Thyroid gland (tissue), 4 donors: ENCODE measurements around the gene RPP30. TPM values are rescaled to one million over a fixed set of nuclear protein-coding genes. Genes with fewer than 3 reads are reported as not detected.
A peak's percentile ranks its signal among the peaks of the same experiment; 100 is the strongest.
"Not testable (repeated sequence)": the region's sequence is repeated elsewhere in the genome, so short reads cannot be mapped to it uniquely, and the experiment has no call there.

Experiments used
- DNase-seq, 2 donors: peaks; one replicate each; pipeline ENCODE4 v3.0.0-alpha.2; 2019
- H3K27ac ChIP-seq, 3 donors: fragments of 200-600 bp; sonication (generic); 1 replicate in 2 of 3; 2 replicates in 1 of 3; pipeline ENCODE4 v1.5.1; 2016 to 2019; ENCODE audit warnings: mild to moderate bottlenecking in 1 of 3, moderate library complexity in 1 of 3
- H3K27me3 ChIP-seq: fragments of 200-600 bp; sonication (generic); one replicate; pipeline ENCODE4 v1.5.1; 2019
- H3K36me3 ChIP-seq, 2 donors: fragments of 200-600 bp; sonication (generic); one replicate each; pipeline ENCODE4 v1.5.1; 2016 to 2019
- H3K4me1 ChIP-seq, 2 donors: fragments of 200-600 bp; sonication (generic); one replicate each; pipeline ENCODE4 v1.5.1; 2017 to 2019
- H3K4me3 ChIP-seq, 3 donors: fragments of 200-600 bp; sonication (generic); replicated peaks in 1 of 3; 1 replicate in 2 of 3; 2 replicates in 1 of 3; pipeline ENCODE4 v1.5.1; 2016; ENCODE audit warnings: mild to moderate bottlenecking in 1 of 3
- H3K9me3 ChIP-seq: fragments of 200-600 bp; sonication (generic); one replicate; pipeline ENCODE4 v1.5.1; 2017
- CTCF ChIP-seq, 6 experiments: fragments of 200-600 bp in 3 of 6; fragments of 450-650 bp in 3 of 6; sonication (generic) in 3 of 6; IDR thresholded peaks; one replicate each; pipeline ENCODE4 v1.5.1; 2016 to 2019; ENCODE audit warnings: antibody characterized with exemption in 6 of 6, mild to moderate bottlenecking in 2 of 6, inconsistent platforms in 1 of 6, moderate library complexity in 1 of 6
- POLR2A ChIP-seq, 2 donors: fragments of 450-650 bp; IDR thresholded peaks; one replicate each; pipeline ENCODE4 v1.6.1; 2017; ENCODE audit warnings: antibody characterized with exemption in 2 of 2, mild to moderate bottlenecking in 2 of 2, moderate library complexity in 1 of 2
- WGBS, 2 donors: methylation state at CpG; one replicate each; pipeline ENCODE4 v1.1.5; 2017; 5-methylcytosine and 5-hydroxymethylcytosine counted together
- intact Hi-C: fragments of 100-400 bp; cut with DNase I; formaldehyde crosslinking; loops from one replicate; pipeline ENCODE4 v1.15.1; 2023
- total RNA-seq, 4 donors: library from RNA; depleted of rRNA; stranded (reverse); fragments of >200 nt; gene quantifications; one replicate each; pipeline ENCODE4 v1.2.3, GENCODE V29; 2016

RPP30 gene
- total RNA-seq, 4 donors from 2014 or later, result 20.4 to 62.6 (median 36.3) TPM

DNA sequence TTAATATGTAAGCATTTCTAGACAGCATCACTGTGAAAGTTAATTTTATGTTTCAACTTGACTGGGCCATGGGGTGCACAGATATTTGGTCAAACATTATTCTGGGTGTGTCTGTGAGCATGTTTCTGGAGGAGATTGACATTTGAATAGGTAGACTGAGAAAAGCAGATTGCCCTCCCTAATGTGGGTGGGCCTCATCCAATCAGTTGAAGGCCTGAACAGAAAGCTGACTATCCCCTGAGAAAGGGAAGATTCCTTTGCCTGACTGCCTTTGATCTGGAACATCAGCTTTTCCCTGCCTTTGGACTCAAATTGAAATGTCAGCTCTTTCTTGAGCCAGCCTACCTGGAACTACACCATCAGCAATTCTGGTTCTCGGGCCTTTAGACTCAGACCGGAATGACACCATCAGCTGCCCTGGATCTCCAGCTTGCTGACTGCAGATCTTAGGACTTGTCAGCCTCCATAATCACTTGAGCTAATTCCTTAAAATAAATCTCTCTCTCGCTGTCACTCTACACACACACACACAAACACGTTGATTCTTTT, 5.7 kb upstream of the RPP30 start:
- 88 to 91% methylated on average over 4 of the region's 4 CpGs for WGBS, 2 donors
- Histone ChIP-seq H3K4me1 (no peaks in the 10 kb centered on the region), H3K9me3 (no peaks in the 10 kb centered on the region), H3K4me3 (no peak overlapping the region), H3K27ac (no peak overlapping the region), H3K36me3 (no peaks in the 10 kb centered on the region), H3K27me3 (no peaks in the 10 kb centered on the region)
- no peak for TF ChIP-seq CTCF (IDR thresholded peaks at IDR 0.05)
- no peak for TF ChIP-seq POLR2A (IDR thresholded peaks at IDR 0.05)
- no peak for DNase-seq
- intact Hi-C loops, result loop anchor here (10.0 kb wide), 1 partner anchor 111 kb away; no protein-coding TSS in a partner anchor

DNA sequence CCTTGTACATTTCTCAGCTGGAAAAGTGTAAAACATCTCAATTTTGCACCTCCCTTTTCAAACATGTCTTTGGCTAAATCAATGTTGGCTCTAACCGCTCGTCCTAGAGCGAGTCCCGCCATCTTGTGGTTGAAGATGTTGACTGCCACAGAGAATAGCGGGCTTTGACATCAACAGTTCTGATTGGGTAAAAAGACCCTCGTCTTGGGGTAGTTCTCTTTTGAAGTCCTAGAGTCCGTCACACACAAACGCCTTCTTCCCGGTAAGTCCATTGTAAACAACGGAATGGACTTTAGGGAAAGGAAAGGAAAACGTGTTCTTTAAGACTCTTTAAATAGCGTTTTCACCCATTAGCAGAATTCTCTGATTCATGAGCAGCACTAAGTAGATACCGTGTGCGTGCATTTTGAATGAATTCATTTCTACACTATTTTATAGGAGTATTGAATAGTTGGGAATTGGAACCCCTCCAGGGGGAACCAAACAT, 452 bp upstream of the RPP30 start:
- H3K27ac ChIP-seq, result peak overlapping the region in 2 of 3 donors; percentile 52
- peak; percentile 14 to 20 for DNase-seq
- H3K27me3 ChIP-seq, result no peaks in the 10 kb centered on the region
- H3K4me3 ChIP-seq, result peak overlapping the region; percentile 51 to 88 (median 69)
- intact Hi-C loops, result no loop called here
- 1 to 2% methylated on average over 14 of the region's 14 CpGs for WGBS, 2 donors
- peaks cover 7 to 8% of the 10 kb centered on the region in 2 donors for H3K4me1 ChIP-seq
- TF ChIP-seq POLR2A (IDR thresholded peaks at IDR 0.05) (no peak), CTCF (IDR thresholded peaks at IDR 0.05) (peak in 3 of 6 experiments; percentile 27 to 40 (median 39))
- H3K9me3 ChIP-seq, result no peaks in the 10 kb centered on the region
- H3K36me3 ChIP-seq, result peaks cover 0 to 10% of the 10 kb centered on the region in 2 donors

GRCh38 chr10:90872648-90873020, 860 bp downstream of the RPP30 start:
- TF ChIP-seq CTCF (IDR thresholded peaks at IDR 0.05), result no peak
- TF ChIP-seq POLR2A (IDR thresholded peaks at IDR 0.05), result no peak
- Histone ChIP-seq H3K27ac (no peak overlapping the region), H3K4me1 (peaks cover 7 to 8% of the 10 kb centered on the region in 2 donors), H3K4me3 (peak overlapping the region in 1 of 3 donors; percentile 69), H3K36me3 (peaks cover 6 to 10% of the 10 kb centered on the region in 2 donors), H3K9me3 (no peaks in the 10 kb centered on the region), H3K27me3 (no peaks in the 10 kb centered on the region)
- WGBS, 2 donors, result 29 to 30% methylated on average over 8 of the region's 8 CpGs
- intact Hi-C loops, result no loop called here
- DNase-seq, result no peak

DNA sequence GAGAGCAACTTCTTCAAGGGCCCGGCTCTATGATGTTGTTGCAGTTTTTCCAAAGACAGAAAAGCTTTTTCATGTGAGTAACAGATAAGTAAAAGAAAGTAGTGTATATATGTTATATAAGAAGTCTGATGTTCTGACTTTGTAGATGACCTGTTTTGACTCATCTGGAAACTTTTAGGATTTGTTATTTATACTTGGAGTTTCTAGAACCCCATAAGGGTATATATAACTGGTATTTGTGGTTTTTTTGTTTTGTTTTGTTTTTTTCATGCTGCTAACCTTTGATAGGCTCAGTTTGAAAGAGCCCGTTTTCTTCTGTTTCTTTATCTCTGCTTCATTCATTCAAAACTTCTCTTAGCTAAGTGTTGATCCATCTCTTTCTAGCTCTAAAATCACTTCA, 7.3 kb downstream of the RPP30 start:
- Histone ChIP-seq H3K36me3 (peaks cover 6 to 10% of the 10 kb centered on the region in 2 donors), H3K27ac (no peak overlapping the region), H3K4me3 (no peak overlapping the region), H3K4me1 (no peaks in the 10 kb centered on the region), H3K9me3 (no peaks in the 10 kb centered on the region), H3K27me3 (no peaks in the 10 kb centered on the region)
- no peak for TF ChIP-seq CTCF (IDR thresholded peaks at IDR 0.05)
- intact Hi-C loops, result no loop called here
- WGBS, 2 donors, result 87 to 91% methylated on average over 2 of the region's 2 CpGs
- DNase-seq, result no peak

DNA sequence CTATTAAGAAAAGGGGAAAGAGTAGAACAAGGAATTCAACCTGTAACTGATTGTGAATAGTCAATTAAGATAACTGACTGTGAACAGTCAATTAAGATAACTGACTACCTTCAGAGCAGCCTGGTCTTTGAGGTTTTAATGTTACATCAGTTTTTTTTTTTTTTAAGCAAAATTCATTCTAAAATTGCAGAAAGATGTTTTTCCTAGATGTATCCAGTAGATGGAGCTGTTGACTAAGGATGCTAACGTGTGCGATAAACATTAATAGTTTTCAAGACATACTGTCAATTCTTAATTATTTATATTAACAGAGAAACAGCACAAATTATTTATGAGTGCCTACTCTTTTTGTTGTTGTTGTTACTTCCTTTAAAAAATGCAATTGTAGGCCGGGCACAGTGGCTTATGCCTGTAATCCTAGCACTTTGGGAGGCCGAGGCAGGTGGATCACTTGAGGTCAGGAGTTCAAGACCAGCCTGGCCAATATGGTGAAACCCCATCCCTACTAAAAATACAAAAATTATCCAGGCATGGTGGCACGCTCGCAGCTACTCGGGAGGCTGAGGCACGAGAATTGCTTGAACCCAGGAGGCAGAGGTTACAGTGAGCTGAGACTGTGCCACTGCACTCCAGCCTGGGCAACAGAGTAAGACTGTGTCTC, 8.4 kb downstream of the RPP30 start:
- intact Hi-C loops, result not testable (repeated sequence)
- peaks cover 6 to 10% of the 10 kb centered on the region in 2 donors for H3K36me3 ChIP-seq

More for the DNA sequence above, 8.4 kb downstream of the RPP30 start:
- WGBS, 2 donors, result 75 to 77% methylated on average over 8 of the region's 8 CpGs
- TF ChIP-seq CTCF (IDR thresholded peaks at IDR 0.05), result peak in 4 of 6 experiments; percentile 33 to 64 (median 54)
- H3K4me3 ChIP-seq, DNase-seq, H3K27ac ChIP-seq, H3K9me3 ChIP-seq, H3K27me3 ChIP-seq, H3K4me1 ChIP-seq: not testable (repeated sequence)
